GM13976 (cell line): ENCODE measurements around the gene CACTIN.

Experiments used
- DNase-seq: peaks from one replicate; pipeline ENCODE4 v3.0.0; 2012; ENCODE audit warnings: low spot score
- in situ Hi-C: fragments of 300-500 bp; cut with MboI; formaldehyde crosslinking; loops from one replicate; pipeline ENCODE4 v1.12.0; 2022; ENCODE audit warnings: low sequenced_read_pairs, mixed read lengths, inconsistent platforms; ENCODE audit not compliant: unreplicated experiment
- TF ChIP-seq, protein P1 (sequence below): IDR thresholded peaks from 2 replicates; pipeline ENCODE4 v1.5.1; 2012; ENCODE audit warnings: borderline replicate concordance, mild to moderate bottlenecking; ENCODE audit not compliant: insufficient read depth; ENCODE audit errors: extremely low read depth, missing control alignments, control extremely low read depth

Gene CACTIN

DNA sequence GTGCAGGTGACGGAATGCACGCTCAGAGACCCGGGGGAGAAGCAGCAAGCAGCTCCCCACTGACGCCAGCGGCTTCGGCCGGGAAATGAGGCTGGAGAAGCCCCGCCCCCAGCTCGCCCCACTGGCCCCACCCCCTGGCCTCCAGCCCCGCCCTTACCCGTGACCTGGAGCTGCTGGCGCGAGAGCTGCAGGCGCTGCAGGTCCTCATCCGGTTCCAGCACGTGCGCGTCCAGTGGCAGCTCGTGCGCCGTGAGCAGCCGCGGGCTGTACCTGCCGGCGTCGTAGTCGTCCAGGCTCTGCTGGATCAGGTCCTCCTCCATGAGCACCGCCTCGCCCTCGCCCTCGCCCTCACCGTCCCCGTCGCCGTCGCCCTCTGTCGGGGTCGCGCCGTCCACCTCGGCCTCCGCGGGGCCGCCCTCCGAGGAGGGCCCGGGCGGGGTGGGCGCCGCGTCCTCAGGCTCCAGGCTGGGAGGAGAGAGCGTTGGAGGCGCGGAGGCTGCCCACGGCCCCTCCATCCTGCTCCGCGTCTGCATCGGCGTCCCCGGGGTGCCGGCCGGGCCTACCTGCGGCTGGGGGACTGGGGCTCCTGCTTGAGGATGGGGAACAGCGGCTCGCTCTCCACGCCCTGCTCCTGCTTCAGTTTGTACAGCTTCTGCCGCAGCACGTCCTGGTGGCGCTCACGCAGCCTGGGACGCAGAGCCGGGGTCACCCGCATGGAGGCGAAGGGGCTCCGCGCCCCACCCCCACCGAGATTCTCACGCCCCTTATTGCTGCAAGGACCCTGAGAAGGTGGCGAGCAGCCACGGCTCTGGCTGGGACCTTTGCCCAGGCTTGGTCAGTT is 13.5 kb downstream of the CACTIN start:
- no peak for DNase-seq
- TF ChIP-seq, protein P1, sequence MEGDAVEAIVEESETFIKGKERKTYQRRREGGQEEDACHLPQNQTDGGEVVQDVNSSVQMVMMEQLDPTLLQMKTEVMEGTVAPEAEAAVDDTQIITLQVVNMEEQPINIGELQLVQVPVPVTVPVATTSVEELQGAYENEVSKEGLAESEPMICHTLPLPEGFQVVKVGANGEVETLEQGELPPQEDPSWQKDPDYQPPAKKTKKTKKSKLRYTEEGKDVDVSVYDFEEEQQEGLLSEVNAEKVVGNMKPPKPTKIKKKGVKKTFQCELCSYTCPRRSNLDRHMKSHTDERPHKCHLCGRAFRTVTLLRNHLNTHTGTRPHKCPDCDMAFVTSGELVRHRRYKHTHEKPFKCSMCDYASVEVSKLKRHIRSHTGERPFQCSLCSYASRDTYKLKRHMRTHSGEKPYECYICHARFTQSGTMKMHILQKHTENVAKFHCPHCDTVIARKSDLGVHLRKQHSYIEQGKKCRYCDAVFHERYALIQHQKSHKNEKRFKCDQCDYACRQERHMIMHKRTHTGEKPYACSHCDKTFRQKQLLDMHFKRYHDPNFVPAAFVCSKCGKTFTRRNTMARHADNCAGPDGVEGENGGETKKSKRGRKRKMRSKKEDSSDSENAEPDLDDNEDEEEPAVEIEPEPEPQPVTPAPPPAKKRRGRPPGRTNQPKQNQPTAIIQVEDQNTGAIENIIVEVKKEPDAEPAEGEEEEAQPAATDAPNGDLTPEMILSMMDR: no peak
- in situ Hi-C loops: no loop called here

DNA sequence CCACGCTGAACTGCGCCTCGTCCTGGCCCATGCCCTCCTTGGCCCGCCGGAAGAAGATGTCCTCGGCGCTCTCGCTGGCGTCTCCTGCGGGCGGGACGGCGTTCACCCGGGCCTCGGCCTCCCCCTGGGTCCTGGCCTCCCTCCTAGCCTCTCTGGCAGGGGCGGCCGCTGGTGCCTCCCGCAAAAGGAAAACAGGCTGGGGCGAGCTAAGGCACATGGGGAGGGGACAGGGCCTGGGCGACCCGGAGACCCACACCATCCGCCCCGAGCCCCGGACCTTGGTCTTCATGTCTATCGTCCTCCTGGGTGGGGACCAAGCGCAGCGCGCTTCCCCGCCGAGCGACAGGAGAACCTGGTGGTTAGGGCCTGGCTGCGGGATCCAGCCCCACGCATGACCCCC is 14.3 kb downstream of the CACTIN start:
- TF ChIP-seq, protein P1: no peak
- DNase-seq: no peak
- in situ Hi-C loops: no loop called here

- TF ChIP-seq, protein P1: no peak
- in situ Hi-C loops: no loop called here
Observed at GRCh38 chr19:3611841-3612240, 14.7 kb downstream of the CACTIN start.

GRCh38 chr19:3610745-3611717 is 15.6 kb downstream of the CACTIN start:
- in situ Hi-C loops: no loop called here
- DNase-seq: no peak
- TF ChIP-seq, protein P1: no peak

More at GRCh38 chr19:3611841-3612240, 14.7 kb downstream of the CACTIN start:
- DNase-seq: no peak

DNA sequence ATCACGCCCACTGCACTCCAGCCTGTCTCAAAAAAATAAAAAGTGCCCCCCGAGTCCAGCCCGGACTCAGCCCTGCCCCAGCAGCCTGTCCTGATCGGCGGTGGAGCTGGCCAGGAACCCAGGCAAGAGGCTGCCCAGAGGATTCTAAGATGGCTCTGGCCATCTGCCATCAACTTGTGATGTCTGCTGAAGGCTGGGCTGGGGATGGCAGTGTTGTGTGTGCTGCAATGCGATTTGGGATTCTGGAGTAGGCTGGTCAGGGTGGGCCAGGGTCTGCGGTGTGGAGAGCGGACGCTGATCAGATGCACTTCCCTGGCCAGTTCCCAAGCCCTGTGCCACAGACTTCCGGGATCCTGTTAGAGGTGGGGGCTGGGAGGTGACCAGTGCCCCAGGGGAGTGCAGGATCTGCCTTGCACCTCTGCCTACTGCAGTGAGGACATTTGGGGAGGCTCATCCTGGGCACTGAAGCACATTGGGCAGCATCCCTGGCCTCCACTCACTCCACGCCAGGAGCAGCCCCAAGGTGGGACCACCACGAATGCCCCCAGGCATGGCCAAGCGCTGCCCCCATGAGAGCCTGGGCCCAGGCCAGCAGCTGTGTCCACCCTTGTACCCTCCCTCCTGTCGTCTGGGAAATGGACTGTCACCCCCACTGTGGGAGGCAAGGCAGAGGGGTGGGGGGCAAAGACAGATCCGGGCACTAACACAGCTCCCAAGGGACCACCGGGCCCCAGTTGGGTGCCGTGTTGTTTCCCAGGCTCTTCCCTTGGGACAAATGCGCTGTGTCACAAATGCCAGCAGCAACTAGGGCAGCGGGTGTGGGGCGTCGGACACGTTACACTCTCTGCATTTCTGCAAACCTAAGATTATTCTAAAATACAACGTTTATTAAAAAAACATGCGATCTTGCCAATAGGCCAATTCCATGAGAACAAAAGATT is 16.5 kb downstream of the CACTIN start:
- in situ Hi-C loops: no loop called here
- no peak for DNase-seq
- TF ChIP-seq, protein P1: no peak
